Loucy (cell line): ENCODE data around the gene ZDHHC21.
A peak's percentile ranks its signal among the peaks of the same experiment; 100 is the strongest.

Experiments
- H2AFZ ChIP-seq: fragments of 200-600 bp; sonication (generic); 2 replicates; pipeline ENCODE4 v1.6.0; 2016; ENCODE audit warnings: antibody characterized with exemption, mild to moderate bottlenecking, low read length, moderate library complexity
- H3F3A ChIP-seq: fragments of 200-600 bp; 2 replicates; pipeline ENCODE4 v1.6.0; 2016; ENCODE audit warnings: antibody characterized with exemption, low read depth, mild to moderate bottlenecking
- H3K27me3 ChIP-seq: fragments of 200-600 bp; sonication (generic); 2 replicates; pipeline ENCODE4 v1.6.1; 2014; ENCODE audit warnings: low read length, mild to moderate bottlenecking; ENCODE audit not compliant: insufficient read depth, poor library complexity, severe bottlenecking
- H3K36me3 ChIP-seq: fragments of 200-600 bp; sonication (generic); 2 replicates; pipeline ENCODE4 v1.6.1; 2016; ENCODE audit warnings: low read length; ENCODE audit not compliant: insufficient read depth
- H3K4me1 ChIP-seq: fragments of 200-600 bp; sonication (generic); 2 replicates; pipeline ENCODE4 v1.5.1; 2014; ENCODE audit warnings: low read length, mild to moderate bottlenecking; ENCODE audit not compliant: insufficient read depth, poor library complexity, severe bottlenecking
- H3K4me2 ChIP-seq: fragments of 200-600 bp; sonication (generic); 2 replicates; pipeline ENCODE4 v1.6.0; 2014; ENCODE audit warnings: antibody characterized with exemption, low read length, low read depth, mild to moderate bottlenecking; ENCODE audit not compliant: poor library complexity, severe bottlenecking
- H3K4me3 ChIP-seq: fragments of 200-600 bp; sonication (generic); 2 replicates; pipeline ENCODE4 v1.5.1; 2014; ENCODE audit warnings: low read length, mild to moderate bottlenecking, mixed read lengths; ENCODE audit not compliant: poor library complexity, severe bottlenecking
- H3K79me2 ChIP-seq: fragments of 200-600 bp; sonication (generic); 2 replicates; pipeline ENCODE4 v1.6.1; 2014; ENCODE audit warnings: low read length; ENCODE audit not compliant: insufficient read depth
- H3K9ac ChIP-seq: fragments of 200-600 bp; sonication (generic); 2 replicates; pipeline ENCODE4 v1.6.0; 2014; ENCODE audit warnings: mild to moderate bottlenecking, low read depth, low read length, moderate library complexity; ENCODE audit not compliant: poor library complexity, severe bottlenecking
- H3K9me2 ChIP-seq: fragments of 200-600 bp; sonication (generic); replicated peaks from 2 replicates; pipeline ENCODE4 v1.6.1; 2016; ENCODE audit warnings: low read depth, low read length, mixed read lengths
- H3K9me3 ChIP-seq: fragments of 200-600 bp; sonication (generic); 2 replicates; pipeline ENCODE4 v1.6.1; 2014; ENCODE audit warnings: mild to moderate bottlenecking, antibody characterized with exemption, low read length, low read depth; ENCODE audit not compliant: insufficient read depth
- H4K20me1 ChIP-seq: fragments of 200-600 bp; sonication (generic); 2 replicates; pipeline ENCODE4 v1.6.0; 2014; ENCODE audit warnings: antibody characterized with exemption, low read length, mild to moderate bottlenecking; ENCODE audit not compliant: insufficient read depth, poor library complexity, severe bottlenecking
- CTCF ChIP-seq: fragments of 200-600 bp; sonication (generic); conservative IDR thresholded peaks from 2 replicates; pipeline ENCODE4 v1.5.1; 2014; ENCODE audit warnings: mild to moderate bottlenecking, antibody characterized with exemption, low read length
- EZH2phosphoT487 ChIP-seq: fragments of 200-600 bp; IDR thresholded peaks from 2 replicates; pipeline ENCODE4 v1.6.1; 2018; ENCODE audit warnings: antibody characterized with exemption, mild to moderate bottlenecking, moderate library complexity, borderline replicate concordance

ZDHHC21 gene

GRCh38 chr9:14692470-14693250 lies 572 bp downstream of the ZDHHC21 start:
- H3K27me3 ChIP-seq: peaks cover 39% of the 10 kb centered on the region
- H3K9me3 ChIP-seq: no peaks in the 10 kb centered on the region
- H3K4me3 ChIP-seq: peak overlapping the region; percentile 80
- peak overlapping the region; percentile 84 for H3K4me2 ChIP-seq
- H3K4me1 ChIP-seq: peaks cover 40% of the 10 kb centered on the region
- peak overlapping the region; percentile 86 for H2AFZ ChIP-seq
- peaks cover 28% of the 10 kb centered on the region for H3K79me2 ChIP-seq
- no peaks in the 10 kb centered on the region for H3K36me3 ChIP-seq
- peak overlapping the region; percentile 68 for H3K9ac ChIP-seq
- H3F3A ChIP-seq: no peaks in the 10 kb centered on the region
- no peaks in the 10 kb centered on the region for H3K9me2 ChIP-seq
- no peak for TF ChIP-seq CTCF
- TF ChIP-seq EZH2phosphoT487: no peak
- no peaks in the 10 kb centered on the region for H4K20me1 ChIP-seq

GRCh38 chr9:14690948-14691730 lies 2.1 kb downstream of the ZDHHC21 start:
- peaks cover 28% of the 10 kb centered on the region for H3K79me2 ChIP-seq
- H3K36me3 ChIP-seq: peaks cover 5% of the 10 kb centered on the region; the same call in 1 of the 2 replicates
- H3K4me2 ChIP-seq: peak overlapping the region; percentile 84
- no peaks in the 10 kb centered on the region for H3K9me2 ChIP-seq
- H3K4me1 ChIP-seq: peaks cover 40% of the 10 kb centered on the region
- H3F3A ChIP-seq: no peaks in the 10 kb centered on the region
- no peak for TF ChIP-seq CTCF
- no peak for TF ChIP-seq EZH2phosphoT487
- H3K9ac ChIP-seq: peak overlapping the region; percentile 39
- no peaks in the 10 kb centered on the region for H3K9me3 ChIP-seq
- H3K4me3 ChIP-seq: peak overlapping the region; percentile 43
- peaks cover 28% of the 10 kb centered on the region for H3K27me3 ChIP-seq
- no peak overlapping the region for H2AFZ ChIP-seq
- H4K20me1 ChIP-seq: no peaks in the 10 kb centered on the region

- Histone ChIP-seq H3F3A (no peaks in the 10 kb centered on the region), H4K20me1 (no peaks in the 10 kb centered on the region), H3K9ac (no peak overlapping the region), H3K4me2 (no peak overlapping the region), H3K36me3 (peaks cover 5% of the 10 kb centered on the region; the same call in 1 of the 2 replicates), H2AFZ (no peak overlapping the region), H3K9me3 (no peaks in the 10 kb centered on the region), H3K4me1 (peaks cover 37% of the 10 kb centered on the region), H3K9me2 (no peaks in the 10 kb centered on the region), H3K79me2 (peaks cover 23% of the 10 kb centered on the region), H3K4me3 (no peak overlapping the region), H3K27me3 (no peaks in the 10 kb centered on the region)
- TF ChIP-seq EZH2phosphoT487 (no peak), CTCF (no peak)
These were observed 6.1 kb downstream of the ZDHHC21 start for GRCh38 chr9:14687042-14687719.
